Measurements from ENCODE around the gene PLCXD3. TPM values are rescaled to one million over a fixed set of nuclear protein-coding genes. Genes with fewer than 3 reads are reported as not detected.

PLCXD3 gene
- total RNA-seq, 3 donors from 2014 or later = 0.29 to 1.6 (median 1.2) TPM

DNA sequence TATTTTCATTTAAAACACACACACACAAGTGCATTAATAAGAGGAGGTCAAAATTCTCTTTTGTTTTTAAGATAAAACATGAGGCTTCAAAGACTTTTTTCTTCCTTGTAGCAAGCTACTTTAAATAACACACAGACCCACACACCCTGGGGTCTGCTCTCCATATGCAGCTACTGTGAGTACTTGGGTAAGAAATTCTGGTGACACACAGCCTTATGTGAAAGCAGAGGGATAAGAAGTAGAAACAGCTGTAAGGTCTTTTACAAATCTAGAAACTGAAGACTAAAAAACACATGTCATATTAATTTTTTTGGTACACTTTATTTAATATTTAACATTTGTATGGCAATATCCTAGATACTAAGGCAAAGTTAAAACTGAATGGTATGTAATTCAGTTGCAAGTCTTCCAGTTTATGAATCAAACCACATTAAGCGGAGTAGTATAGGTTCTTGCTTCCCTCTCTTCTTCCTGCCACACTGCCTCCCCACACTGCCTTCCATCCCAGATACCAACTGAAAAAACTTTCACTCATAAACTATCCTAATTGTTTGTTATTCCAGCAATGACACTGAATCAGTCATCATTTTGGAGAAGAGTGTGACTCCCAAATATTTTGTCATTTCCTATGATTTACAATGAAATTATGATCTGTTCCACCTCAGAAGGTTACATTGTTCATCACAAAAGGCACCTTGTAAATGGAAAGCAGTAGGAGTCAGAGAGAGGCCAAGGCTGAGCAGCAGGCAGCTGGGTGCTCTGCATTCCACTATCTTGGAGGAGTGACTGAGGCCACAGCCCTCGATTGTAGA is 92.0 kb downstream of the PLCXD3 start:
- TF ChIP-seq, protein P1, sequence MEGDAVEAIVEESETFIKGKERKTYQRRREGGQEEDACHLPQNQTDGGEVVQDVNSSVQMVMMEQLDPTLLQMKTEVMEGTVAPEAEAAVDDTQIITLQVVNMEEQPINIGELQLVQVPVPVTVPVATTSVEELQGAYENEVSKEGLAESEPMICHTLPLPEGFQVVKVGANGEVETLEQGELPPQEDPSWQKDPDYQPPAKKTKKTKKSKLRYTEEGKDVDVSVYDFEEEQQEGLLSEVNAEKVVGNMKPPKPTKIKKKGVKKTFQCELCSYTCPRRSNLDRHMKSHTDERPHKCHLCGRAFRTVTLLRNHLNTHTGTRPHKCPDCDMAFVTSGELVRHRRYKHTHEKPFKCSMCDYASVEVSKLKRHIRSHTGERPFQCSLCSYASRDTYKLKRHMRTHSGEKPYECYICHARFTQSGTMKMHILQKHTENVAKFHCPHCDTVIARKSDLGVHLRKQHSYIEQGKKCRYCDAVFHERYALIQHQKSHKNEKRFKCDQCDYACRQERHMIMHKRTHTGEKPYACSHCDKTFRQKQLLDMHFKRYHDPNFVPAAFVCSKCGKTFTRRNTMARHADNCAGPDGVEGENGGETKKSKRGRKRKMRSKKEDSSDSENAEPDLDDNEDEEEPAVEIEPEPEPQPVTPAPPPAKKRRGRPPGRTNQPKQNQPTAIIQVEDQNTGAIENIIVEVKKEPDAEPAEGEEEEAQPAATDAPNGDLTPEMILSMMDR (IDR thresholded peaks at IDR 0.05) = no peak
- no peaks in the 10 kb centered on the region for H3K4me1 ChIP-seq (ENCODE audit: low read depth)
- no peaks in the 10 kb centered on the region for H3K36me3 ChIP-seq (ENCODE audit: low read depth)
- ATAC-seq (no peak), DNase-seq (no peak)
- intact Hi-C loops (cut with DNase I, micrococcal nuclease) = no loop called here
- no peak overlapping the region for H3K4me3 ChIP-seq
- H3K9me3 ChIP-seq = no peaks in the 10 kb centered on the region

DNA sequence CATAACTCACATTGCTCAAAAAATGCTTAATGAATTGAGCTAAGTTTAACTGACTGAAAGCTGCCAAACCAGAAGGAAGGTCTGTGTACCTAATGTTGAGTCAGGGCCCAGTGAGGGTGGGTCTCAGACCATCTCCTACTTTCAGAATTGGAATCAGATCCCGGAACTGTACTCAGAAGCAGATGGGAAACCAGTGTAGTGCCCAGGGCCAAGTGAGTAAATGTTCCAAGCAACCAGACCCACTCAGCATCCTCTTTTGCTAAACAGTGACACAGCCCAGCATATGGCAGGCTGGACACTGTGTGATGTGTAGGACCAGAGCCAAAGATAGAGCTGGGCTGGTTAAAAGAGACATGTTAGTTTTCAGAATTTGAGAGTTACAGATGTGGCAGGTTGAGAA is 94.1 kb downstream of the PLCXD3 start:
- no peaks in the 10 kb centered on the region for H3K9me3 ChIP-seq
- TF ChIP-seq, protein P1 (IDR thresholded peaks at IDR 0.05) = no peak
- H3K36me3 ChIP-seq (ENCODE audit: low read depth) = no peaks in the 10 kb centered on the region
- intact Hi-C loops (cut with DNase I, micrococcal nuclease) = no loop called here
- H3K4me1 ChIP-seq (ENCODE audit: low read depth) = no peaks in the 10 kb centered on the region
- DNase-seq = no peak
- H3K4me3 ChIP-seq = no peak overlapping the region
- no peak for ATAC-seq

DNA sequence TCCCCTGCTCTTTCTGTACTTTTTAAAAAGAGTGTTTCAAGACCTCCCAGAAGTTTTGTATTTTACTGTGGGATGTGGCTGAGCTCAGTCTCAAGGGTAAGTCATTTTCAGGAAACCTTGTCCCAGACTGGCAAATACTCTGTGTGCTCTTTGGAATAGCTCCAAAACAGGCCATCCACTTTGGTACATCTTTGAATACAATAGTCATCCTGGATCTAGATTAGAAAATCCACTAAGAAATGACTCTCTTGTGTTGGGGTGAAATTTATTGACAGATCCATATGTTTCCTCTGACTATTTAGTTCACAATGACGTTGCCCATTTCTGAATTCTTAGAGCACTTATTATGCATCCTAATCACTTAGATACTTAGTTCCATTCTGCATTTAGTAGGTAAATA is 95.2 kb downstream of the PLCXD3 start:
- intact Hi-C loops (cut with DNase I, micrococcal nuclease) = no loop called here

DNA sequence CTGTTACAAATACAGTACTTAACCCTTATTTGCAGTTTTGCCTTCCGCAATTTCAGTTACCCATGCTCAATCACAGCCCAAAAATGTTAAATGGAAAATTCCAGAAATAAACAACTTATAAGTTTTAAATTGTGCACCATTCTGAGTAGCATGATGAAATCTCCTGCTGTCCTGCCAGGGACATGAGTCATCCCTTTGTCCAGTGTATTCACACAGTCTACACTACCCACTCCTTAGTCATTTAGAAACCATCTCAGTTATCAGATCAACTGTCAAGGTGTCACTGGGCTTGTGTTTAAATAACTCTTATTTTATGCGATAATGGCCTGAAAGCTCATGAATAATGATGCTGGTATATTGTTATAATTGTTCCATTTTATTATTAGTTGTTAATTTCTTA is 95.8 kb downstream of the PLCXD3 start:
- no peaks in the 10 kb centered on the region for H3K36me3 ChIP-seq (ENCODE audit: low read depth)
- DNase-seq (no peak), ATAC-seq (peak; percentile 31)
- no peaks in the 10 kb centered on the region for H3K4me1 ChIP-seq (ENCODE audit: low read depth)
- H3K4me3 ChIP-seq = no peak overlapping the region
- intact Hi-C loops (cut with DNase I, micrococcal nuclease) = no loop called here
- TF ChIP-seq, protein P1 (IDR thresholded peaks at IDR 0.05) = no peak
- H3K9me3 ChIP-seq = no peaks in the 10 kb centered on the region

More for the DNA sequence above, 95.2 kb downstream of the PLCXD3 start:
- ATAC-seq = no peak
- Histone ChIP-seq H3K4me3 (no peak overlapping the region), H3K9me3 (no peaks in the 10 kb centered on the region), H3K36me3 (ENCODE audit: low read depth) (no peaks in the 10 kb centered on the region), H3K4me1 (ENCODE audit: low read depth) (no peaks in the 10 kb centered on the region)
- DNase-seq = no peak
- TF ChIP-seq, protein P1 (IDR thresholded peaks at IDR 0.05) = no peak

DNA sequence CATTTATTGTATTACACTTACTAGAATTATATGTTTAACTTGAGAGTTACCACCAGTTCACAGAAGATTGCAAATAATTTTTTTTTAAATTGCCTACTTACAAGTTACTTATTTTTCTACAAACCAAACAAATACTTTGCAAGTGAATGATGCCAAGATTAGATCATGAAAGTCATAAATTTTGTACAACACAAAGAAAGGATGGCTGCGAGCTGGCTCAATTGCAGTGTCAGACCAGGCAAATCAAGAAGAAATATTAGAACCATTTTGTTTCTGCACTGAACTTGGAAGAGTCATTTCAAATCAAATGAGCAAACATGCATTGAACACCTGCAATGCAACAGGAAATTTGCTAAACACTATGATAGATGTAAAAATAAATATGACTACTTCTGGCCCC is 97.3 kb downstream of the PLCXD3 start:
- no peaks in the 10 kb centered on the region for H3K36me3 ChIP-seq (ENCODE audit: low read depth)
- intact Hi-C loops (cut with DNase I, micrococcal nuclease) = no loop called here
- ATAC-seq (no peak), DNase-seq (no peak)
- no peaks in the 10 kb centered on the region for H3K9me3 ChIP-seq
- no peaks in the 10 kb centered on the region for H3K4me1 ChIP-seq (ENCODE audit: low read depth)
- H3K4me3 ChIP-seq = no peak overlapping the region
- TF ChIP-seq, protein P1 (IDR thresholded peaks at IDR 0.05) = no peak
